Fibroblast of mammary gland (primary cell): ENCODE measurements around the gene TNIP1.

Source experiments
- DNase-seq: peaks from one replicate; pipeline ENCODE4 v3.0.0-alpha.2; 2010; ENCODE audit warnings: low read depth
- H3K4me3 ChIP-seq: 2 replicates; pipeline ENCODE4 v1.5.1; 2011; ENCODE audit warnings: low read depth, mild to moderate bottlenecking, low read length, moderate library complexity; ENCODE audit not compliant: control insufficient read depth
- TF ChIP-seq, protein P1 (sequence below): conservative IDR thresholded peaks from 2 replicates; pipeline ENCODE4 v1.5.1; 2011; ENCODE audit warnings: low read depth, low read length, inconsistent platforms; ENCODE audit not compliant: control insufficient read depth, insufficient read depth

The TNIP1 gene

GRCh38 chr5:150987746-150988145 lies 93.1 kb downstream of the TNIP1 start:
- TF ChIP-seq, protein P1, sequence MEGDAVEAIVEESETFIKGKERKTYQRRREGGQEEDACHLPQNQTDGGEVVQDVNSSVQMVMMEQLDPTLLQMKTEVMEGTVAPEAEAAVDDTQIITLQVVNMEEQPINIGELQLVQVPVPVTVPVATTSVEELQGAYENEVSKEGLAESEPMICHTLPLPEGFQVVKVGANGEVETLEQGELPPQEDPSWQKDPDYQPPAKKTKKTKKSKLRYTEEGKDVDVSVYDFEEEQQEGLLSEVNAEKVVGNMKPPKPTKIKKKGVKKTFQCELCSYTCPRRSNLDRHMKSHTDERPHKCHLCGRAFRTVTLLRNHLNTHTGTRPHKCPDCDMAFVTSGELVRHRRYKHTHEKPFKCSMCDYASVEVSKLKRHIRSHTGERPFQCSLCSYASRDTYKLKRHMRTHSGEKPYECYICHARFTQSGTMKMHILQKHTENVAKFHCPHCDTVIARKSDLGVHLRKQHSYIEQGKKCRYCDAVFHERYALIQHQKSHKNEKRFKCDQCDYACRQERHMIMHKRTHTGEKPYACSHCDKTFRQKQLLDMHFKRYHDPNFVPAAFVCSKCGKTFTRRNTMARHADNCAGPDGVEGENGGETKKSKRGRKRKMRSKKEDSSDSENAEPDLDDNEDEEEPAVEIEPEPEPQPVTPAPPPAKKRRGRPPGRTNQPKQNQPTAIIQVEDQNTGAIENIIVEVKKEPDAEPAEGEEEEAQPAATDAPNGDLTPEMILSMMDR, result no peak
- DNase-seq, result no peak

More at GRCh38 chr5:150987746-150988145, 93.1 kb downstream of the TNIP1 start:
- no peak overlapping the region for H3K4me3 ChIP-seq
